H9 (cell line): ENCODE data around the gene PADI6. TPM values are rescaled to one million over a fixed set of nuclear protein-coding genes. Genes with fewer than 3 reads are reported as not detected.

Source experiments
- DNase-seq: peaks from one replicate; pipeline ENCODE4 v3.0.0-alpha.2; 2017
- H2AFZ ChIP-seq: one replicate; pipeline ENCODE4 v1.6.1; 2013; ENCODE audit warnings: mild to moderate bottlenecking, low read length, control low read depth, moderate library complexity
- H2AK5ac ChIP-seq: 2 replicates; pipeline ENCODE4 v1.6.1; 2013; ENCODE audit warnings: low read length, control low read depth, mixed read lengths; ENCODE audit not compliant: insufficient read length
- H2BK120ac ChIP-seq: one replicate; pipeline ENCODE4 v1.6.1; 2013; ENCODE audit warnings: low read depth, mild to moderate bottlenecking, low read length, control low read depth, inconsistent platforms; ENCODE audit not compliant: poor library complexity, severe bottlenecking
- H2BK12ac ChIP-seq: 2 replicates; pipeline ENCODE4 v1.6.1; 2013; ENCODE audit warnings: low read length, control low read depth, mixed read lengths, low read depth; ENCODE audit not compliant: insufficient read length
- H2BK15ac ChIP-seq: 2 replicates; pipeline ENCODE4 v1.6.1; 2013; ENCODE audit warnings: low read depth, low read length, control low read depth
- H2BK20ac ChIP-seq: one replicate; pipeline ENCODE4 v1.6.1; 2013; ENCODE audit warnings: low read depth, mild to moderate bottlenecking, low read length, control low read depth, inconsistent platforms; ENCODE audit not compliant: poor library complexity, severe bottlenecking
- H2BK5ac ChIP-seq: 2 replicates; pipeline ENCODE4 v1.6.1; 2013; ENCODE audit warnings: low read length, control low read depth, mixed read lengths; ENCODE audit not compliant: insufficient read length
- H3K14ac ChIP-seq: 2 replicates; pipeline ENCODE4 v1.6.1; 2013; ENCODE audit warnings: low read length, control low read depth; ENCODE audit not compliant: insufficient read depth
- H3K18ac ChIP-seq: 2 replicates; pipeline ENCODE4 v1.6.1; 2013; ENCODE audit warnings: low read depth, mild to moderate bottlenecking, mixed read lengths, low read length, control low read depth; ENCODE audit not compliant: insufficient read length
- H3K23ac ChIP-seq: 2 replicates; pipeline ENCODE4 v1.6.1; 2013; ENCODE audit warnings: low read length, control low read depth, mixed read lengths, low read depth; ENCODE audit not compliant: insufficient read length
- H3K23me2 ChIP-seq: 2 replicates; pipeline ENCODE4 v1.6.1; 2013; ENCODE audit warnings: low read depth, mild to moderate bottlenecking, mixed read lengths, low read length, control low read depth; ENCODE audit not compliant: insufficient read length, poor library complexity, severe bottlenecking
- H3K27ac ChIP-seq: 2 replicates; pipeline ENCODE4 v1.5.1; 2013; ENCODE audit warnings: low read length, control low read depth, mixed read lengths, low read depth; ENCODE audit not compliant: insufficient read length
- H3K27me3 ChIP-seq: 2 replicates; pipeline ENCODE4 v1.6.1; 2013; ENCODE audit warnings: low read length, control low read depth, inconsistent platforms; ENCODE audit not compliant: insufficient read depth
- H3K4ac ChIP-seq: 2 replicates; pipeline ENCODE4 v1.6.1; 2013; ENCODE audit warnings: low read depth, mild to moderate bottlenecking, control low read depth, inconsistent platforms, low read length, moderate library complexity
- H3K4me1 ChIP-seq: 2 replicates; pipeline ENCODE4 v1.6.1; 2013; ENCODE audit warnings: low read length, control low read depth, inconsistent platforms; ENCODE audit not compliant: insufficient read depth
- H3K4me2 ChIP-seq: 2 replicates; pipeline ENCODE4 v1.6.1; 2013; ENCODE audit warnings: low read length, control low read depth, mixed read lengths; ENCODE audit not compliant: insufficient read length, insufficient read depth
- H3K56ac ChIP-seq: 2 replicates; pipeline ENCODE4 v1.6.1; 2013; ENCODE audit warnings: low read depth, mild to moderate bottlenecking, mixed read lengths, low read length, control low read depth; ENCODE audit not compliant: insufficient read length
- H3K79me1 ChIP-seq: 2 replicates; pipeline ENCODE4 v1.6.1; 2013; ENCODE audit warnings: low read depth, mild to moderate bottlenecking, moderate library complexity, low read length, control low read depth, inconsistent platforms; ENCODE audit not compliant: insufficient read depth, poor library complexity, severe bottlenecking
- H3K79me2 ChIP-seq: 2 replicates; pipeline ENCODE4 v1.6.1; 2013; ENCODE audit warnings: low read length, control low read depth, inconsistent platforms; ENCODE audit not compliant: insufficient read depth
- H3K9ac ChIP-seq: 2 replicates; pipeline ENCODE4 v1.6.1; 2013; ENCODE audit warnings: low read length, control low read depth, mixed read lengths; ENCODE audit not compliant: insufficient read length; ENCODE audit errors: extremely low read depth
- H3K9me3 ChIP-seq: one replicate; pipeline ENCODE4 v1.6.1; 2013; ENCODE audit warnings: low read depth, low read length, inconsistent platforms; ENCODE audit not compliant: control insufficient read depth
- H3T11ph ChIP-seq: one replicate; pipeline ENCODE4 v1.6.1; 2013; ENCODE audit warnings: mild to moderate bottlenecking, low read length, control low read depth, inconsistent platforms
- H4K20me1 ChIP-seq: one replicate; pipeline ENCODE4 v1.6.1; 2013; ENCODE audit not compliant: control insufficient read depth, insufficient read length, insufficient read depth
- H4K5ac ChIP-seq: 2 replicates; pipeline ENCODE4 v1.6.1; 2013; ENCODE audit warnings: low read depth, mild to moderate bottlenecking, mixed read lengths, low read length, control low read depth; ENCODE audit not compliant: insufficient read length
- H4K8ac ChIP-seq: replicated peaks from 2 replicates; pipeline ENCODE4 v1.6.1; 2013; ENCODE audit warnings: low read length, control low read depth, mixed read lengths, low read depth; ENCODE audit not compliant: insufficient read length
- H4K91ac ChIP-seq: 2 replicates; pipeline ENCODE4 v1.6.1; 2013; ENCODE audit warnings: low read depth, mild to moderate bottlenecking, moderate library complexity, mixed read lengths, low read length, control low read depth; ENCODE audit not compliant: insufficient read length
- H3K27ac Mint-ChIP-seq, 3 experiments: 2 replicates in 2 of 3; 3 replicates in 1 of 3; pipeline ENCODE4 v1.8.0; 2020 to 2021; ENCODE audit warnings: mixed read lengths in 3 of 3, mild to moderate bottlenecking in 1 of 3, moderate library complexity in 1 of 3
- H3K27me3 Mint-ChIP-seq: 2 replicates; pipeline ENCODE4 v1.8.0; 2021; ENCODE audit warnings: low read depth, mild to moderate bottlenecking, moderate library complexity, mixed read lengths
- H3K36me3 Mint-ChIP-seq, 3 experiments: 2 replicates in 2 of 3; 3 replicates in 1 of 3; pipeline ENCODE4 v1.8.0; 2020 to 2021; ENCODE audit warnings: low read depth in 3 of 3, mixed read lengths in 3 of 3; ENCODE audit not compliant: insufficient read depth in 1 of 3
- H3K4me1 Mint-ChIP-seq, 2 experiments: 2 replicates each; pipeline ENCODE4 v1.8.0; 2020; ENCODE audit warnings: mixed read lengths in 2 of 2
- H3K4me3 Mint-ChIP-seq, 2 experiments: 2 replicates in 1 of 2; 3 replicates in 1 of 2; pipeline ENCODE4 v1.8.0; 2020 to 2021; ENCODE audit warnings: mild to moderate bottlenecking in 2 of 2, mixed read lengths in 2 of 2, moderate library complexity in 1 of 2
- H3K9me3 Mint-ChIP-seq, 2 experiments: 2 replicates in 1 of 2; 3 replicates in 1 of 2; pipeline ENCODE4 v1.8.0; 2020; ENCODE audit warnings: mild to moderate bottlenecking in 2 of 2, mixed read lengths in 2 of 2, moderate library complexity in 1 of 2
- WGBS: extraction: QIAGEN DNeasy Blood & Tissue Kit; methylation state at CpG from one replicate; pipeline ENCODE4 v1.1.7; 2013; ENCODE audit warnings: missing lambda C conversion rate, low lambda C conversion rate, mixed read lengths; ENCODE audit not compliant: insufficient read length; ENCODE audit errors: extremely low coverage; 5-methylcytosine and 5-hydroxymethylcytosine counted together
- total RNA-seq: library from RNA; stranded (reverse); gene quantifications from 2 replicates; pipeline ENCODE4 v1.2.1, GENCODE V29; 2021
- TF ChIP-seq, protein P1 (sequence below): fragments of 200-600 bp; sonication (generic); conservative IDR thresholded peaks from 3 replicates; pipeline ENCODE4 v1.8.0; 2021; ENCODE audit warnings: antibody characterized with exemption, mild to moderate bottlenecking

Gene PADI6
- total RNA-seq, 1 experiment from 2014 or later, result not detected

DNA sequence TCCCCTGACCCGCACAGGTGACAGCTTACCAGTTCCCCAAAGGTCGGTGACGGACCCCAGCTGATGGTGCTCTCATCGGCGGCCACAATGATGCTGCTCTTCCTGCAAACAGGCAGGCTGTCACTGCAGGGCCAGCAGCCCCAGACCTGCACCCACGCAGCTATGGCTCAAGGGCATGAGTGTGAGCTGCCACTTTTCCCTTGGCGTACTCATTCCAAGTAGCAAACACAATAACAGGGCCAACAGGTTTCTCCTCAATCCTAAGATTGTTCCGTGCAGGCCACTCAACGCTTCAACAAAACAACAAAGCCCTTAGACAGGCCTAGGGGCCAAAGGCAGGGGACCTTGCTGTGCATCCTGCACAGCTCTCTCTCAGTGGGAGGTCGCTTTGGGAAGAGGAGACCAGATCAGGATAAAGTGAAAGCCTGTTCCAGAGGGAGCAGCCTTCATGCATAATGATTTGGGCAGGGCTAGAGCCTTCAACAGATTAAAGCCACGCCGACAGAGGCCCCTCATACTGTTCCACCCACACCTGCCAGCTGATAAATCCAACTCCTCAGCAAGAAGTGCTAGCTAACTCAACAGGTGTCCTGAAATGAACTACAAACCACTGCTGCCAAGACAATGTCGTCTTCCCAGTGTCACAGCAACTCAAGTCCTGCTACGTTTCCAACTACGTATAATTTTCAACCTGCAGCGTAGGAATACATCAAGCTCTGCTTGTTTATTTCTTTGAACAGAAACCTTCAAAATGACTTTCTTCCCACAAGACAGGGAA is 40.3 kb downstream of the PADI6 start:
- no peak overlapping the region for H2AFZ ChIP-seq
- no peak overlapping the region for H4K8ac ChIP-seq
- H3K27ac Mint-ChIP-seq, result peak overlapping the region; percentile 58 to 93 (median 86); a peak in 4 of 7 replicates
- peaks cover 9% of the 10 kb centered on the region for H3K79me1 ChIP-seq
- peaks cover 37 to 49% of the 10 kb centered on the region in 2 experiments for H3K4me1 Mint-ChIP-seq
- H2BK5ac ChIP-seq, result no peak overlapping the region
- no peak overlapping the region for H3K23ac ChIP-seq
- H4K91ac ChIP-seq, result no peak overlapping the region
- no peak overlapping the region for H2BK12ac ChIP-seq
- H3K4me1 ChIP-seq, result no peaks in the 10 kb centered on the region
- H3K9ac ChIP-seq, result no peak overlapping the region
- no peak overlapping the region for H3K4me2 ChIP-seq
- H3K18ac ChIP-seq, result no peak overlapping the region
- H3K79me2 ChIP-seq, result no peaks in the 10 kb centered on the region; the same call in 1 of the 2 replicates
- peaks cover 85 to 100% (median 100%) of the 10 kb centered on the region in 3 experiments for H3K36me3 Mint-ChIP-seq
- H4K5ac ChIP-seq, result no peak overlapping the region
- no peak overlapping the region; a peak in 1 of 5 replicates for H3K4me3 Mint-ChIP-seq
- TF ChIP-seq, protein P1, sequence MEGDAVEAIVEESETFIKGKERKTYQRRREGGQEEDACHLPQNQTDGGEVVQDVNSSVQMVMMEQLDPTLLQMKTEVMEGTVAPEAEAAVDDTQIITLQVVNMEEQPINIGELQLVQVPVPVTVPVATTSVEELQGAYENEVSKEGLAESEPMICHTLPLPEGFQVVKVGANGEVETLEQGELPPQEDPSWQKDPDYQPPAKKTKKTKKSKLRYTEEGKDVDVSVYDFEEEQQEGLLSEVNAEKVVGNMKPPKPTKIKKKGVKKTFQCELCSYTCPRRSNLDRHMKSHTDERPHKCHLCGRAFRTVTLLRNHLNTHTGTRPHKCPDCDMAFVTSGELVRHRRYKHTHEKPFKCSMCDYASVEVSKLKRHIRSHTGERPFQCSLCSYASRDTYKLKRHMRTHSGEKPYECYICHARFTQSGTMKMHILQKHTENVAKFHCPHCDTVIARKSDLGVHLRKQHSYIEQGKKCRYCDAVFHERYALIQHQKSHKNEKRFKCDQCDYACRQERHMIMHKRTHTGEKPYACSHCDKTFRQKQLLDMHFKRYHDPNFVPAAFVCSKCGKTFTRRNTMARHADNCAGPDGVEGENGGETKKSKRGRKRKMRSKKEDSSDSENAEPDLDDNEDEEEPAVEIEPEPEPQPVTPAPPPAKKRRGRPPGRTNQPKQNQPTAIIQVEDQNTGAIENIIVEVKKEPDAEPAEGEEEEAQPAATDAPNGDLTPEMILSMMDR, result no peak
- no peak overlapping the region for H2BK120ac ChIP-seq
- no CpG with 5 or more reads among the region's 16 CpGs for WGBS
- H3K14ac ChIP-seq, result no peak overlapping the region
- H2BK15ac ChIP-seq, result no peak overlapping the region
- H3T11ph ChIP-seq, result no peak overlapping the region
- H3K9me3 Mint-ChIP-seq, result no peaks in the 10 kb centered on the region
- H3K56ac ChIP-seq, result no peak overlapping the region
- no peak overlapping the region for H3K27ac ChIP-seq
- no peaks in the 10 kb centered on the region; the same call in none of the 2 replicates for H3K27me3 Mint-ChIP-seq
- no peak overlapping the region for H3K4ac ChIP-seq
- H4K20me1 ChIP-seq, result no peaks in the 10 kb centered on the region
- H3K23me2 ChIP-seq, result no peaks in the 10 kb centered on the region
- H3K27me3 ChIP-seq, result no peaks in the 10 kb centered on the region
- no peaks in the 10 kb centered on the region for H3K9me3 ChIP-seq
- no peak for DNase-seq
- H2AK5ac ChIP-seq, result no peak overlapping the region
- H2BK20ac ChIP-seq, result no peak overlapping the region
